ENCODE measurements around the gene ITGB7. TPM values are rescaled to one million over a fixed set of nuclear protein-coding genes. Genes with fewer than 3 reads are reported as not detected.

The ITGB7 gene
- total RNA-seq, 2 experiments from 2014 or later = 166 to 180 TPM

- intact Hi-C loops (cut with DNase I, micrococcal nuclease) = no loop called here
- ATAC-seq (ENCODE audit: poor library complexity) (no peak), DNase-seq (no peak)
- no peaks in the 10 kb centered on the region for H3K27me3 ChIP-seq (ENCODE audit: control insufficient read depth in 1 of 2, insufficient read depth in 2 of 2, low read length in 2 of 2)
- TF ChIP-seq CTCF (IDR thresholded peaks at IDR 0.05) = no peak
- no peaks in the 10 kb centered on the region for H3K9me3 ChIP-seq (ENCODE audit: control insufficient read depth in 1 of 2, insufficient read depth in 1 of 2, low read length in 2 of 2)
- ChIA-PET POLR2A (interaction anchor here (1.0 to 5.0 kb wide), 5 partner anchors 18 to 94 kb away, joined by 3 to 53 read pairs (median 5); partner anchors contain the start of genes CSAD, PFDN5 and ZNF740), CTCF (interaction anchor here (0.7 to 2.3 kb wide), 3 partner anchors 11 to 144 kb away, joined by 3 to 12 read pairs (median 3); no protein-coding TSS in a partner anchor)
- peaks cover 84% of the 10 kb centered on the region for H3K4me1 Mint-ChIP-seq (ENCODE audit: low read depth)
- H3K4me3 Mint-ChIP-seq = no peak overlapping the region
- peak overlapping the region; percentile 88 for H3K27ac Mint-ChIP-seq
- H3K9me3 Mint-ChIP-seq = no peaks in the 10 kb centered on the region
- H3K36me3 ChIP-seq (ENCODE audit: insufficient read depth, low read length) = peaks cover 34% of the 10 kb centered on the region
- H3K4me3 ChIP-seq (ENCODE audit: low read length) = no peak overlapping the region
- peaks cover 57% of the 10 kb centered on the region for H3K36me3 Mint-ChIP-seq (ENCODE audit: low read depth)
- peaks cover 91% of the 10 kb centered on the region for H3K4me1 ChIP-seq (ENCODE audit: insufficient read depth, low read length)
- H3K27me3 Mint-ChIP-seq = no peaks in the 10 kb centered on the region
- H3K27ac ChIP-seq (ENCODE audit: low read depth in 1 of 2, low read length in 2 of 2) = peak overlapping the region; percentile 7 to 33
Measured at GRCh38 chr12:53201639-53202038, 5.4 kb downstream of the ITGB7 start.

- peaks cover 91% of the 10 kb centered on the region for H3K4me1 ChIP-seq (ENCODE audit: insufficient read depth, low read length)
- Mint-ChIP-seq H3K27ac (peak overlapping the region; percentile 88), H3K27me3 (no peaks in the 10 kb centered on the region), H3K4me1 (ENCODE audit: low read depth) (peaks cover 85% of the 10 kb centered on the region), H3K4me3 (peak overlapping the region; percentile 86), H3K9me3 (no peaks in the 10 kb centered on the region), H3K36me3 (ENCODE audit: low read depth) (peaks cover 59% of the 10 kb centered on the region)
- peak overlapping the region; percentile 7 to 33 for H3K27ac ChIP-seq (ENCODE audit: low read depth in 1 of 2, low read length in 2 of 2)
- intact Hi-C loops (cut with DNase I, micrococcal nuclease) = no loop called here
- ATAC-seq (ENCODE audit: poor library complexity) = no peak
- no peak for DNase-seq
- H3K9me3 ChIP-seq (ENCODE audit: control insufficient read depth in 1 of 2, insufficient read depth in 1 of 2, low read length in 2 of 2) = no peaks in the 10 kb centered on the region
- POLR2A ChIA-PET = interaction anchor here (1.0 to 5.0 kb wide), 8 partner anchors 8 to 122 kb away, joined by 3 to 53 read pairs (median 5); partner anchors contain the start of genes CSAD, PFDN5, SPRYD3 and ZNF740
- no peak for TF ChIP-seq CTCF (IDR thresholded peaks at IDR 0.05)
- H3K27me3 ChIP-seq (ENCODE audit: control insufficient read depth in 1 of 2, insufficient read depth in 2 of 2, low read length in 2 of 2) = no peaks in the 10 kb centered on the region
- H3K36me3 ChIP-seq (ENCODE audit: insufficient read depth, low read length) = peaks cover 39% of the 10 kb centered on the region
- peak overlapping the region; percentile 19 for H3K4me3 ChIP-seq (ENCODE audit: low read length)
- CTCF ChIA-PET = interaction anchor here (0.7 to 4.5 kb wide), 5 partner anchors 12 to 144 kb away, joined by 3 to 32 read pairs (median 3); no protein-coding TSS in a partner anchor
Measured at GRCh38 chr12:53201177-53201541, 5.9 kb downstream of the ITGB7 start.

GRCh38 chr12:53200458-53201176, 6.4 kb downstream of the ITGB7 start:
- no peaks in the 10 kb centered on the region for H3K9me3 ChIP-seq (ENCODE audit: control insufficient read depth in 1 of 2, insufficient read depth in 1 of 2, low read length in 2 of 2)
- CTCF ChIA-PET = interaction anchor here (0.9 to 4.5 kb wide), 4 partner anchors 12 to 145 kb away, joined by 3 to 32 read pairs (median 8); no protein-coding TSS in a partner anchor
- H3K27me3 ChIP-seq (ENCODE audit: control insufficient read depth in 1 of 2, insufficient read depth in 2 of 2, low read length in 2 of 2) = no peaks in the 10 kb centered on the region
- Mint-ChIP-seq H3K4me3 (peak overlapping the region; percentile 86), H3K36me3 (ENCODE audit: low read depth) (peaks cover 61% of the 10 kb centered on the region), H3K27me3 (no peaks in the 10 kb centered on the region), H3K9me3 (no peaks in the 10 kb centered on the region), H3K27ac (peak overlapping the region; percentile 88), H3K4me1 (ENCODE audit: low read depth) (peaks cover 81% of the 10 kb centered on the region)
- TF ChIP-seq CTCF (IDR thresholded peaks at IDR 0.05) = no peak
- peaks cover 44% of the 10 kb centered on the region for H3K36me3 ChIP-seq (ENCODE audit: insufficient read depth, low read length)
- intact Hi-C loops (cut with DNase I, micrococcal nuclease) = no loop called here
- peaks cover 89% of the 10 kb centered on the region for H3K4me1 ChIP-seq (ENCODE audit: insufficient read depth, low read length)
- ATAC-seq (ENCODE audit: poor library complexity) (peak; percentile 53), DNase-seq (peak in 4 of 14 experiments; percentile 40 to 53 (median 47))
- H3K27ac ChIP-seq (ENCODE audit: low read depth in 1 of 2, low read length in 2 of 2) = peak overlapping the region; percentile 31 to 63
- POLR2A ChIA-PET = interaction anchor here (1.0 to 5.0 kb wide), 7 partner anchors 8 to 121 kb away, joined by 3 to 53 read pairs (median 5); partner anchors contain the start of genes CSAD, PFDN5, SPRYD3 and ZNF740
- H3K4me3 ChIP-seq (ENCODE audit: low read length) = peak overlapping the region; percentile 19

Data from CD4-positive, alpha-beta T cell (primary cell).